GM12865 (cell line): ENCODE results near the gene SMG6.

ENCODE experiments used
- DNase-seq: peaks from one replicate; pipeline ENCODE4 v3.0.0; 2010; ENCODE audit warnings: low read depth
- H3K4me3 ChIP-seq: 2 replicates; pipeline ENCODE4 v1.5.1; 2011; ENCODE audit warnings: mild to moderate bottlenecking, low read depth, low read length, control low read depth
- TF ChIP-seq, protein P1 (sequence below): IDR thresholded peaks from 2 replicates; pipeline ENCODE4 v1.5.1; 2011; ENCODE audit warnings: low read length, control low read depth, low read depth, inconsistent platforms; ENCODE audit not compliant: insufficient read depth; ENCODE audit errors: missing control alignments

SMG6 gene

DNA sequence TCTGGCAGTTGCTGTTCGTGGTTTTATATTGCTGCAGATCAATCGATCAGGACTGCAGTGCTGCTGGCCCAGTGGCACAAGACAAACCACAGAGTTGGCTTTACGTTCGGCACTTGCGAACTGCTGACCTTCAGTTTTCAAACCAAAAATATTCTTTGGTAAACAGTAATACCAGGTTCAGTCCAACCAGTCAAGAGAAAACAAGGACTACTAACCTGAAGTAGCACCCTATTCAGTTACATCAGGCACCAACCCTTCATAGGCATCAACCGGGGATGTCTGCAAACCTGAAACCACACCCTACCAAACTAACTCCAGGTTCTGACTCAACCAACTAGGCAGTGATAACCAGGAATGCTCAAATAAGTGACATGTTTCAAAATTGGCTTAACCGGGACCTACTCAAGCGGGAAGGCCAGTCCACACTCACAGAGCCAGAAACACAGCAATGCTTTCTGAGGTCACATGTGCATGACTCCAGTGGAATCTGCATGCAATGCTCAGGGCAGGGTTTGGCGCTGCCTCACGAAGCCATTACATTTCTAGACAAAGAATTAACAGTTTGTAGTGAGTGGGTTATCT is 91.1 kb downstream of the SMG6 start:
- H3K4me3 ChIP-seq: no peak overlapping the region
- TF ChIP-seq, protein P1, sequence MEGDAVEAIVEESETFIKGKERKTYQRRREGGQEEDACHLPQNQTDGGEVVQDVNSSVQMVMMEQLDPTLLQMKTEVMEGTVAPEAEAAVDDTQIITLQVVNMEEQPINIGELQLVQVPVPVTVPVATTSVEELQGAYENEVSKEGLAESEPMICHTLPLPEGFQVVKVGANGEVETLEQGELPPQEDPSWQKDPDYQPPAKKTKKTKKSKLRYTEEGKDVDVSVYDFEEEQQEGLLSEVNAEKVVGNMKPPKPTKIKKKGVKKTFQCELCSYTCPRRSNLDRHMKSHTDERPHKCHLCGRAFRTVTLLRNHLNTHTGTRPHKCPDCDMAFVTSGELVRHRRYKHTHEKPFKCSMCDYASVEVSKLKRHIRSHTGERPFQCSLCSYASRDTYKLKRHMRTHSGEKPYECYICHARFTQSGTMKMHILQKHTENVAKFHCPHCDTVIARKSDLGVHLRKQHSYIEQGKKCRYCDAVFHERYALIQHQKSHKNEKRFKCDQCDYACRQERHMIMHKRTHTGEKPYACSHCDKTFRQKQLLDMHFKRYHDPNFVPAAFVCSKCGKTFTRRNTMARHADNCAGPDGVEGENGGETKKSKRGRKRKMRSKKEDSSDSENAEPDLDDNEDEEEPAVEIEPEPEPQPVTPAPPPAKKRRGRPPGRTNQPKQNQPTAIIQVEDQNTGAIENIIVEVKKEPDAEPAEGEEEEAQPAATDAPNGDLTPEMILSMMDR: no peak
- DNase-seq: no peak

DNA sequence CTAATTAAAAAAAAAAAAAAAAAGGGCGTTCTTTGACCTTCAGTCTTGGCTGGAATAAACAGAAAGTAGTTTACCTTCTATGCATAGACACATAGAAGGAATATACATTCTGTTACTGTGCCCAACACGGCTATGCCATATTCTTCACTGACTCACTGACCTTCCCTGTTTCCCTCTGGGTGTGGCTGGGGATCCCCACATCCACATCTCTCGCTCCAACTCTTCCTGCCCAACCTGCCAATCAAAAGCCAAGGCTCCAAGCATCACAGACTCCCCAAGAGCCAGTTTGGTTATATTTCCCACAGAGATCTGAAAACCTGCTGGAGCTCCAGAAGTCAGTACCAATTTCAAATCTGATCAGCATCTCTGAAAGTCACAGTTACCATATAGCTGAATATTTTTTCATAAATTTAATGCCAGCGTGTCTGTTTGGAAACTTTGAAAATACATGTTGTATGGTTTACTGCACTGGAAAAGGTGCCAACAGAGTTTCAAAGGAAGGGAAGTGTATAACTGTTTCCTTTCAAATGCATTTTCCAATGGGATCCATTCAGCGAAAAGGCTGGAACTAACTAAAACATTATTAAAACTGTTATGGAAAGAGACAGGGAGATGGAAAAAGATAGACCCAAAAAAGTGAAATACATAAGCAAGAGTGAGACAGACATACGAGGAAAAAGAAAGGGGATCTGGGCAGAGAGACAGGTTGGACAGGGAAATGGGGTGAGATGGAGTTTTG is 91.8 kb downstream of the SMG6 start:
- TF ChIP-seq, protein P1: no peak
- DNase-seq: no peak
- H3K4me3 ChIP-seq: no peak overlapping the region

DNA sequence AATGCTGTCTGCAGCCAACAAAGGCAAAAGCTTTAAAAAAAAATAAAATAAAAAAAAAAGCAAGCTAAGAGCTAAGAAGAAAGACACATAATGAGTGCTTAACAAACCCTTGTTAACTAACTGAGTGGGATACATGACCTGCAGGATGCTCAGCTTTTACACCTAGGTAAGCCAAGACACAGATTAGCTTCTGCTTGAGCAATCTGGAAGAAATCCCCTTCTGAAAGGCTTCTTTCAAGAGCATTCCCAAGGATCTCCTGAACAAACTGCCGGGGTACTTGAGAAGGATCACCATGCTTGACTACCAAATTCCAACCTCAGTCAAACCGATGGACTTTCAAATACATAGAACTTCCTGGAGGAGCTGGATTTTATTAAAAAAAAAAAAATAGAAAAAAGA is 92.9 kb downstream of the SMG6 start:
- TF ChIP-seq, protein P1: no peak

DNA sequence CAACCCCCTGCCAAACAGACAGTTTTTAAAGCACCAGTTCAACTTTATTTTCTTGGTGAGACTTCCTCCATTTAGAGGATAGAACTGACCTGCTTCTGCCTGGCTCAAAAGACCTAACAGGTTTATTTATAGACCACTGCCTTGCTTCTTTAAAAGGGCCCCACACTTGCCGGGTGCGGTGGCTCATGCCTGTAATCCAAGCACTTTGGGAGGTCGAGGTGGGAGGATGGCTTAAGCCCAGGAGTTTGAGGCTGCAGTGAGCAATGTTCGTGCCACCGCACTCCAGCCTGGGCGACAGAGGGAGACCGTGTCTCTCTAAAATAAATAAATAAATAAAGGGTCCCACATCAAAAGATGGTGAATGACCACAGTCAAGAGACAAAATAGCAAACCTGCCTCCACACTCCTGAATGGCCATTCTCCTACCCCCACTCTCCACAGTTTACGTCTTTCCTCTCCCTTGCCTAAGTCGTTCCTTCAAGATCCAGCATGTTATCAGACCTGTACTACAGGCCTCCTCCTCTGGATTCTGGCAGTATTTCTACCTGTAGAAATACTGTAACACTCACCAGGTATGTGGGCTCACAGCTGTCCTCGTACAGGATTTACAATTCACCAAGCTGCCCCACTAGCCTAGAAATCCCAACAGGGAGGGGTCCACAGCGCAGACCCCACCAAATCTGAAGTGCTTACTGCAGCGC is 95.6 kb downstream of the SMG6 start:
- H3K4me3 ChIP-seq: no peak overlapping the region
- no peak for DNase-seq
- TF ChIP-seq, protein P1: no peak

More for the DNA sequence above, 92.9 kb downstream of the SMG6 start:
- H3K4me3 ChIP-seq: no peak overlapping the region
- no peak for DNase-seq

DNA sequence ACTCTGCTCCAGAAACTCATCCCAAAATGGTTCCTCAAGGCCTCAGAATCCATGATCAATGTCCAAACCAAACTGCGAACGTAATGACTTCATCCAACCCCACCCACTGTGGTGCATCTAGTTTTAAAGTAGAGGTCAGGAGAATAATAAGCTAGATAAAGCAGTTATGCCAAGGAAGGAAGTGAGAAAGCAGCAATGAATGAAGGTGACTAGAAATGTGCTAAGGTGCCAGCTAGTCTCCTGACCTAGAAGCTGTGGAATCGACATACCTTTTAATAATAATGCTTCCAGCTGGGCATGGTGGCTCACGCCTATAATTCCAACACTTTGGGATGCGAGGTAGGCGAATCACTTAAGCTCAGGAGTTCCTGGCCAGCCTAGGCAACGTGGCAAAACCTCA is 99.2 kb downstream of the SMG6 start:
- H3K4me3 ChIP-seq: no peak overlapping the region
- DNase-seq: no peak
- TF ChIP-seq, protein P1: no peak

DNA sequence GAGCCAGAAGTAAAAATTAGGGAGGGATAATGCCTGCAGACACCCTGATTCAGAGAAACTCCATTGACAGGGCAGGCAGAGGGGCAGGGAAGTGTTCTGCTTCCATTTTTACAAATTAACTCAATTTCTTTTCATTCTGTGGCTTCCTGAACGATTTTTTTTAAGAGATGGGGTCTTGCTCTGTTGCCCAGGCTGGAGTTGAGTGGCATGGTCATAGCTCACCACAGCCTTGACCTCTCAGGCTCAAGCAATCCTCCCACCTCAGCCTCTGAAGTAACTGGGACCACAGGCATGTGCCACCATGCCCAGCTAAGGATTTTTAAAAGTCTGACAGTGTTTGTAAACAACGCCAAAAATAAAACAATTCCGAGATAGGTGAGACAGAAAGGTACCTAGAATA is 99.8 kb downstream of the SMG6 start:
- DNase-seq: no peak
- no peak overlapping the region for H3K4me3 ChIP-seq
- TF ChIP-seq, protein P1: no peak
